HEK293 (cell line): ENCODE measurements around the gene ANKRD52.

ENCODE experiments used
- GFI1B ChIP-seq: fragments of 450-650 bp; formaldehyde crosslinking; IDR thresholded peaks from 2 replicates; pipeline ENCODE4 v1.5.1; 2016; ENCODE audit warnings: missing biosample characterization, missing genetic modification characterization
- IKZF3 ChIP-seq: fragments of 450-650 bp; IDR thresholded peaks from 2 replicates; pipeline ENCODE4 v1.5.0; 2018; ENCODE audit warnings: missing biosample characterization, mild to moderate bottlenecking, missing genetic modification characterization, moderate library complexity
- KLF10 ChIP-seq: fragments of 450-650 bp; IDR thresholded peaks from 2 replicates; pipeline ENCODE4 v1.5.1; 2018; ENCODE audit warnings: missing biosample characterization, mild to moderate bottlenecking, missing genetic modification characterization
- KLF8 ChIP-seq: fragments of 450-650 bp; formaldehyde crosslinking; IDR thresholded peaks from 2 replicates; pipeline ENCODE4 v1.5.1; 2016; ENCODE audit warnings: missing biosample characterization, missing genetic modification characterization
- OSR2 ChIP-seq: fragments of 450-650 bp; formaldehyde crosslinking; IDR thresholded peaks from 2 replicates; pipeline ENCODE4 v1.5.1; 2016; ENCODE audit warnings: missing biosample characterization, missing genetic modification characterization
- ZBTB17 ChIP-seq: fragments of 450-650 bp; formaldehyde crosslinking; IDR thresholded peaks from 2 replicates; pipeline ENCODE4 v1.5.1; 2016; ENCODE audit warnings: missing biosample characterization, missing genetic modification characterization
- ZBTB7A ChIP-seq: fragments of 450-650 bp; formaldehyde crosslinking; IDR thresholded peaks from 2 replicates; pipeline ENCODE4 v1.5.1; 2016; ENCODE audit warnings: low read depth, missing biosample characterization, missing genetic modification characterization
- ZBTB8A ChIP-seq: fragments of 450-650 bp; formaldehyde crosslinking; IDR thresholded peaks from 2 replicates; pipeline ENCODE4 v1.5.1; 2016; ENCODE audit warnings: missing biosample characterization, missing genetic modification characterization
- ZEB2 ChIP-seq: fragments of 450-650 bp; formaldehyde crosslinking; IDR thresholded peaks from 2 replicates; pipeline ENCODE4 v1.5.1; 2016; ENCODE audit warnings: missing biosample characterization, missing genetic modification characterization
- ZFP37 ChIP-seq: fragments of 450-650 bp; formaldehyde crosslinking; IDR thresholded peaks from 2 replicates; pipeline ENCODE4 v1.5.1; 2016; ENCODE audit warnings: missing biosample characterization, missing genetic modification characterization
- ZNF2 ChIP-seq: fragments of 450-650 bp; formaldehyde crosslinking; IDR thresholded peaks from 2 replicates; pipeline ENCODE4 v1.5.1; 2016; ENCODE audit warnings: missing biosample characterization, missing genetic modification characterization
- ZNF24 ChIP-seq: fragments of 450-650 bp; formaldehyde crosslinking; IDR thresholded peaks from 2 replicates; pipeline ENCODE4 v1.5.1; 2016; ENCODE audit warnings: missing biosample characterization, missing genetic modification characterization
- ZNF558 ChIP-seq: fragments of 450-650 bp; formaldehyde crosslinking; IDR thresholded peaks from 2 replicates; pipeline ENCODE4 v1.5.1; 2016; ENCODE audit warnings: missing biosample characterization, missing genetic modification characterization
- ZNF600 ChIP-seq: fragments of 450-650 bp; formaldehyde crosslinking; IDR thresholded peaks from 2 replicates; pipeline ENCODE4 v1.5.1; 2016; ENCODE audit warnings: missing biosample characterization, missing genetic modification characterization
- ZNF654 ChIP-seq: fragments of 450-650 bp; formaldehyde crosslinking; IDR thresholded peaks from 2 replicates; pipeline ENCODE4 v1.5.1; 2016; ENCODE audit warnings: low read depth, missing biosample characterization, missing genetic modification characterization
- TF ChIP-seq, protein P1 (sequence below): fragments of 450-650 bp; formaldehyde crosslinking; IDR thresholded peaks from 2 replicates; pipeline ENCODE4 v1.5.1; 2016; ENCODE audit warnings: missing biosample characterization, missing genetic modification characterization, borderline replicate concordance
- TF ChIP-seq, protein P2 (sequence below): fragments of 450-650 bp; formaldehyde crosslinking; IDR thresholded peaks from 2 replicates; pipeline ENCODE4 v1.5.1; 2016; ENCODE audit warnings: missing biosample characterization, missing genetic modification characterization
- TF ChIP-seq, protein P3 (sequence below): fragments of 450-650 bp; formaldehyde crosslinking; IDR thresholded peaks from 2 replicates; pipeline ENCODE4 v1.5.1; 2016; ENCODE audit warnings: missing biosample characterization, missing genetic modification characterization
- TF ChIP-seq, protein P4 (sequence below): fragments of 450-650 bp; formaldehyde crosslinking; IDR thresholded peaks from 2 replicates; pipeline ENCODE4 v1.5.1; 2016; ENCODE audit warnings: missing biosample characterization, missing genetic modification characterization, low read depth
- TF ChIP-seq, protein P5 (sequence below): fragments of 450-650 bp; formaldehyde crosslinking; IDR thresholded peaks from 2 replicates; pipeline ENCODE4 v1.5.1; 2016; ENCODE audit warnings: missing biosample characterization, missing genetic modification characterization

ANKRD52 gene

DNA sequence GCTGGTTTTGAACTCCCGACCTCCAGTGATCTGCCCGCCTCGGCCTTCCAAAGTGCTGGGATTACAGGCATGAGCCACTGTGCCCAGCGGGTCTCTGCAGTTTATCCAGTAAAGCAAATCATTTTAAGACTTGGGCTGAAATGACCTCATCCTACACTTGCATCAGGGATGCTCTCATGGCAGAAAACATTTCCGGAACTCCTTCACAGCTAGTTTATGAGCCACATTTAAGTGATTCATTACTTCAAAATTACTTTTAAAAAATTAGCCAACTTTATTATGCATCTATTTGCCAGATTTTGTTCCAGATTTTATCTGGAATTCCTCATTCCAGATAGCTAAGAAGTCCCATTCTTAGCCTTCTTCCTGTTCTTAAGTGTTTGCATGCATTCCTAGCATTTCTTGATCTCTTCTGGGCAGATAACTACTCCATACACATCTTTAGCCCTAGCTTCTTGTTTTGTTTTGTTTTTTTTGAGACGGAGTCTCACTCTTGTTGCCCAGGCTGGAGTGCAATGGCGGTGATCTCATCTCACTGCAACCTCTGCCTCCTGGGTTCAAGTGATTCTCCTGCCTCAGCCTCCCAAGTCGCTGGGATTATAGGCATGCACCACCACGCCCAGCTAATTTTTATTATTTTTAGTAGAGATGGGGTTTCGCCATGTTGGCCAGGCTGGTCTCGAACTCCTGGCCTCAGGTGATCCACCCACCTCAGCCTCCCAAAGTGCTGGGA lies 61.2 kb downstream of the ANKRD52 start (continued):
- TF ChIP-seq, protein P1, sequence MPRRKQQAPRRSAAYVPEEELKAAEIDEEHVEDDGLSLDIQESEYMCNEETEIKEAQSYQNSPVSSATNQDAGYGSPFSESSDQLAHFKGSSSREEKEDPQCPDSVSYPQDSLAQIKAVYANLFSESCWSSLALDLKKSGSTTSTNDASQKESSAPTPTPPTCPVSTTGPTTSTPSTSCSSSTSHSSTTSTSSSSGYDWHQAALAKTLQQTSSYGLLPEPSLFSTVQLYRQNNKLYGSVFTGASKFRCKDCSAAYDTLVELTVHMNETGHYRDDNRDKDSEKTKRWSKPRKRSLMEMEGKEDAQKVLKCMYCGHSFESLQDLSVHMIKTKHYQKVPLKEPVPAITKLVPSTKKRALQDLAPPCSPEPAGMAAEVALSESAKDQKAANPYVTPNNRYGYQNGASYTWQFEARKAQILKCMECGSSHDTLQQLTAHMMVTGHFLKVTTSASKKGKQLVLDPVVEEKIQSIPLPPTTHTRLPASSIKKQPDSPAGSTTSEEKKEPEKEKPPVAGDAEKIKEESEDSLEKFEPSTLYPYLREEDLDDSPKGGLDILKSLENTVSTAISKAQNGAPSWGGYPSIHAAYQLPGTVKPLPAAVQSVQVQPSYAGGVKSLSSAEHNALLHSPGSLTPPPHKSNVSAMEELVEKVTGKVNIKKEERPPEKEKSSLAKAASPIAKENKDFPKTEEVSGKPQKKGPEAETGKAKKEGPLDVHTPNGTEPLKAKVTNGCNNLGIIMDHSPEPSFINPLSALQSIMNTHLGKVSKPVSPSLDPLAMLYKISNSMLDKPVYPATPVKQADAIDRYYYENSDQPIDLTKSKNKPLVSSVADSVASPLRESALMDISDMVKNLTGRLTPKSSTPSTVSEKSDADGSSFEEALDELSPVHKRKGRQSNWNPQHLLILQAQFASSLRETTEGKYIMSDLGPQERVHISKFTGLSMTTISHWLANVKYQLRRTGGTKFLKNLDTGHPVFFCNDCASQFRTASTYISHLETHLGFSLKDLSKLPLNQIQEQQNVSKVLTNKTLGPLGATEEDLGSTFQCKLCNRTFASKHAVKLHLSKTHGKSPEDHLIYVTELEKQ (tag by site-specific recombination): 0 out of 2 replicates have a peak, but pooled peaks have one; percentile 45
- TF ChIP-seq, protein P2, sequence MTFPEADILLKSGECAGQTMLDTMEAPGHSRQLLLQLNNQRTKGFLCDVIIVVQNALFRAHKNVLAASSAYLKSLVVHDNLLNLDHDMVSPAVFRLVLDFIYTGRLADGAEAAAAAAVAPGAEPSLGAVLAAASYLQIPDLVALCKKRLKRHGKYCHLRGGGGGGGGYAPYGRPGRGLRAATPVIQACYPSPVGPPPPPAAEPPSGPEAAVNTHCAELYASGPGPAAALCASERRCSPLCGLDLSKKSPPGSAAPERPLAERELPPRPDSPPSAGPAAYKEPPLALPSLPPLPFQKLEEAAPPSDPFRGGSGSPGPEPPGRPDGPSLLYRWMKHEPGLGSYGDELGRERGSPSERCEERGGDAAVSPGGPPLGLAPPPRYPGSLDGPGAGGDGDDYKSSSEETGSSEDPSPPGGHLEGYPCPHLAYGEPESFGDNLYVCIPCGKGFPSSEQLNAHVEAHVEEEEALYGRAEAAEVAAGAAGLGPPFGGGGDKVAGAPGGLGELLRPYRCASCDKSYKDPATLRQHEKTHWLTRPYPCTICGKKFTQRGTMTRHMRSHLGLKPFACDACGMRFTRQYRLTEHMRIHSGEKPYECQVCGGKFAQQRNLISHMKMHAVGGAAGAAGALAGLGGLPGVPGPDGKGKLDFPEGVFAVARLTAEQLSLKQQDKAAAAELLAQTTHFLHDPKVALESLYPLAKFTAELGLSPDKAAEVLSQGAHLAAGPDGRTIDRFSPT (tag by site-specific recombination): peak; percentile 91
- TF ChIP-seq, protein P3, sequence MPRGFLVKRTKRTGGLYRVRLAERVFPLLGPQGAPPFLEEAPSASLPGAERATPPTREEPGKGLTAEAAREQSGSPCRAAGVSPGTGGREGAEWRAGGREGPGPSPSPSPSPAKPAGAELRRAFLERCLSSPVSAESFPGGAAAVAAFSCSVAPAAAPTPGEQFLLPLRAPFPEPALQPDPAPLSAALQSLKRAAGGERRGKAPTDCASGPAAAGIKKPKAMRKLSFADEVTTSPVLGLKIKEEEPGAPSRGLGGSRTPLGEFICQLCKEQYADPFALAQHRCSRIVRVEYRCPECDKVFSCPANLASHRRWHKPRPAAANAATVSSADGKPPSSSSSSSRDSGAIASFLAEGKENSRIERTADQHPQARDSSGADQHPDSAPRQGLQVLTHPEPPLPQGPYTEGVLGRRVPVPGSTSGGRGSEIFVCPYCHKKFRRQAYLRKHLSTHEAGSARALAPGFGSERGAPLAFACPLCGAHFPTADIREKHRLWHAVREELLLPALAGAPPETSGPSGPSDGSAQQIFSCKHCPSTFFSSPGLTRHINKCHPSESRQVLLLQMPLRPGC (tag by site-specific recombination): peak; percentile 77
- TF ChIP-seq ZBTB17 (tag by site-specific recombination): peak; percentile 86
- peak; percentile 59; the same call in 1 of the 2 replicates for TF ChIP-seq OSR2 (tag by site-specific recombination)
- peak; percentile 45; the same call in 1 of the 2 replicates for TF ChIP-seq KLF8 (tag by site-specific recombination)
- TF ChIP-seq, protein P4, sequence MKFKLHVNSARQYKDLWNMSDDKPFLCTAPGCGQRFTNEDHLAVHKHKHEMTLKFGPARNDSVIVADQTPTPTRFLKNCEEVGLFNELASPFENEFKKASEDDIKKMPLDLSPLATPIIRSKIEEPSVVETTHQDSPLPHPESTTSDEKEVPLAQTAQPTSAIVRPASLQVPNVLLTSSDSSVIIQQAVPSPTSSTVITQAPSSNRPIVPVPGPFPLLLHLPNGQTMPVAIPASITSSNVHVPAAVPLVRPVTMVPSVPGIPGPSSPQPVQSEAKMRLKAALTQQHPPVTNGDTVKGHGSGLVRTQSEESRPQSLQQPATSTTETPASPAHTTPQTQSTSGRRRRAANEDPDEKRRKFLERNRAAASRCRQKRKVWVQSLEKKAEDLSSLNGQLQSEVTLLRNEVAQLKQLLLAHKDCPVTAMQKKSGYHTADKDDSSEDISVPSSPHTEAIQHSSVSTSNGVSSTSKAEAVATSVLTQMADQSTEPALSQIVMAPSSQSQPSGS (tag by site-specific recombination): peak; percentile 91
- TF ChIP-seq ZFP37 (tag by site-specific recombination): peak; percentile 42; the same call in 1 of the 2 replicates
- TF ChIP-seq ZNF24 (tag by site-specific recombination): peak; percentile 94
- peak; percentile 16; the same call in 1 of the 2 replicates for TF ChIP-seq ZNF654
- peak; percentile 38; the same call in 1 of the 2 replicates for TF ChIP-seq KLF10 (tag by site-specific recombination)
- peak; percentile 64; the same call in 1 of the 2 replicates for TF ChIP-seq ZNF558 (tag by site-specific recombination)
- peak; percentile 62; the same call in 1 of the 2 replicates for TF ChIP-seq ZNF2 (tag by site-specific recombination)
- TF ChIP-seq ZNF600 (tag by site-specific recombination): peak; percentile 83
- TF ChIP-seq, protein P5, sequence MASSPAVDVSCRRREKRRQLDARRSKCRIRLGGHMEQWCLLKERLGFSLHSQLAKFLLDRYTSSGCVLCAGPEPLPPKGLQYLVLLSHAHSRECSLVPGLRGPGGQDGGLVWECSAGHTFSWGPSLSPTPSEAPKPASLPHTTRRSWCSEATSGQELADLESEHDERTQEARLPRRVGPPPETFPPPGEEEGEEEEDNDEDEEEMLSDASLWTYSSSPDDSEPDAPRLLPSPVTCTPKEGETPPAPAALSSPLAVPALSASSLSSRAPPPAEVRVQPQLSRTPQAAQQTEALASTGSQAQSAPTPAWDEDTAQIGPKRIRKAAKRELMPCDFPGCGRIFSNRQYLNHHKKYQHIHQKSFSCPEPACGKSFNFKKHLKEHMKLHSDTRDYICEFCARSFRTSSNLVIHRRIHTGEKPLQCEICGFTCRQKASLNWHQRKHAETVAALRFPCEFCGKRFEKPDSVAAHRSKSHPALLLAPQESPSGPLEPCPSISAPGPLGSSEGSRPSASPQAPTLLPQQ (tag by site-specific recombination): peak; percentile 34; the same call in 1 of the 2 replicates
- 0 out of 2 replicates have a peak, but pooled peaks have one; percentile 19 for TF ChIP-seq ZBTB7A (tag by site-specific recombination)
- peak; percentile 95 for TF ChIP-seq ZEB2 (tag by site-specific recombination)
- TF ChIP-seq ZBTB8A (tag by site-specific recombination): peak; percentile 61
- TF ChIP-seq IKZF3 (tag by site-specific recombination): peak; percentile 82
- peak; percentile 32; the same call in 1 of the 2 replicates for TF ChIP-seq GFI1B (tag by site-specific recombination)
- TF ChIP-seq, all 188 proteins: peak for 39; not testable (repeated sequence) for 149
